ENCODE results near the gene GNGT2.
A peak's percentile ranks its signal among the peaks of the same experiment; 100 is the strongest.
"Not testable (repeated sequence)": the region's sequence is repeated elsewhere in the genome, so short reads cannot be mapped to it uniquely, and the experiment has no call there.

The GNGT2 gene

GRCh38 chr17:49190932-49191331 lies 19.4 kb downstream of the GNGT2 start:
- Histone ChIP-seq H3K9ac (ENCODE audit: low read depth, low read length, poor library complexity, severe bottlenecking) (peak overlapping the region; percentile 61), H3K4me3 (ENCODE audit: low read length, poor library complexity, severe bottlenecking) (peak overlapping the region; percentile 85), H2AFZ (ENCODE audit: low read length) (no peak overlapping the region), H3K79me2 (ENCODE audit: insufficient read depth, low read length) (no peaks in the 10 kb centered on the region), H3K4me2 (ENCODE audit: low read depth, low read length, poor library complexity, severe bottlenecking) (peak overlapping the region; percentile 80), H3K36me3 (ENCODE audit: insufficient read depth, low read length) (no peaks in the 10 kb centered on the region), H3K4me1 (ENCODE audit: insufficient read depth, low read length, poor library complexity, severe bottlenecking) (peaks cover 9% of the 10 kb centered on the region), H4K20me1 (ENCODE audit: insufficient read depth, low read length, poor library complexity, severe bottlenecking) (no peaks in the 10 kb centered on the region), H3K9me2 (replicated peaks; ENCODE audit: low read depth, low read length) (no peaks in the 10 kb centered on the region), H3K9me3 (ENCODE audit: insufficient read depth, low read depth, low read length) (no peaks in the 10 kb centered on the region), H3K27me3 (ENCODE audit: insufficient read depth, low read length, poor library complexity, severe bottlenecking) (no peaks in the 10 kb centered on the region), H3F3A (ENCODE audit: low read depth) (peaks cover 10% of the 10 kb centered on the region; the same call in 1 of the 2 replicates)
- TF ChIP-seq, protein P1, sequence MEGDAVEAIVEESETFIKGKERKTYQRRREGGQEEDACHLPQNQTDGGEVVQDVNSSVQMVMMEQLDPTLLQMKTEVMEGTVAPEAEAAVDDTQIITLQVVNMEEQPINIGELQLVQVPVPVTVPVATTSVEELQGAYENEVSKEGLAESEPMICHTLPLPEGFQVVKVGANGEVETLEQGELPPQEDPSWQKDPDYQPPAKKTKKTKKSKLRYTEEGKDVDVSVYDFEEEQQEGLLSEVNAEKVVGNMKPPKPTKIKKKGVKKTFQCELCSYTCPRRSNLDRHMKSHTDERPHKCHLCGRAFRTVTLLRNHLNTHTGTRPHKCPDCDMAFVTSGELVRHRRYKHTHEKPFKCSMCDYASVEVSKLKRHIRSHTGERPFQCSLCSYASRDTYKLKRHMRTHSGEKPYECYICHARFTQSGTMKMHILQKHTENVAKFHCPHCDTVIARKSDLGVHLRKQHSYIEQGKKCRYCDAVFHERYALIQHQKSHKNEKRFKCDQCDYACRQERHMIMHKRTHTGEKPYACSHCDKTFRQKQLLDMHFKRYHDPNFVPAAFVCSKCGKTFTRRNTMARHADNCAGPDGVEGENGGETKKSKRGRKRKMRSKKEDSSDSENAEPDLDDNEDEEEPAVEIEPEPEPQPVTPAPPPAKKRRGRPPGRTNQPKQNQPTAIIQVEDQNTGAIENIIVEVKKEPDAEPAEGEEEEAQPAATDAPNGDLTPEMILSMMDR (conservative IDR thresholded peaks at IDR 0.05; ENCODE audit: low read length) = no peak
- no peak for TF ChIP-seq EZH2phosphoT487 (IDR thresholded peaks at IDR 0.05; ENCODE audit: borderline replicate concordance)

DNA sequence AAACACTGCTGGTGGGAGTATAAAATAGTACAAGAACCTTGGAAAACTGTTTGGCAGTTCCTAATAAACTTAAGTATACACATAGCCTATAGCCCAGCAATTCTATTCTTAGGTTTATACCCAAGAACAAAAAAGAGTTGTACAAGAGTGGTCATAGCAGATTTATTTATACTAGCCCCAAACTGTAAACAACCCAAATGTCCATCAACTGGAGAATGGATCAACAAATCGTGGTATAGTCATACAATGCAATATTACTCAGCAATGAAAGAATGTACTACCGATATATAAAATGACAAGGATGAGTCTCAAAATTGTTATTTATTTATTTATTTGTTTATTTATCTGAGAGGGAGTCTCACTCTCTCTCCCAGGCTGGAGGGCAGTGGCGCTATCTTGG lies 23.1 kb downstream of the GNGT2 start:
- no peak overlapping the region for H3K4me3 ChIP-seq (ENCODE audit: low read length, poor library complexity, severe bottlenecking)
- no peaks in the 10 kb centered on the region for H4K20me1 ChIP-seq (ENCODE audit: insufficient read depth, low read length, poor library complexity, severe bottlenecking)
- no peak overlapping the region for H2AFZ ChIP-seq (ENCODE audit: low read length)
- no peaks in the 10 kb centered on the region for H3K27me3 ChIP-seq (ENCODE audit: insufficient read depth, low read length, poor library complexity, severe bottlenecking)
- peaks cover 9% of the 10 kb centered on the region for H3K4me1 ChIP-seq (ENCODE audit: insufficient read depth, low read length, poor library complexity, severe bottlenecking)
- no peaks in the 10 kb centered on the region for H3K36me3 ChIP-seq (ENCODE audit: insufficient read depth, low read length)
- no peaks in the 10 kb centered on the region for H3K9me2 ChIP-seq (replicated peaks; ENCODE audit: low read depth, low read length)
- no peak overlapping the region for H3K4me2 ChIP-seq (ENCODE audit: low read depth, low read length, poor library complexity, severe bottlenecking)
- H3K79me2 ChIP-seq (ENCODE audit: insufficient read depth, low read length) = no peaks in the 10 kb centered on the region
- TF ChIP-seq, protein P1 (conservative IDR thresholded peaks at IDR 0.05; ENCODE audit: low read length) = no peak
- TF ChIP-seq EZH2phosphoT487 (IDR thresholded peaks at IDR 0.05; ENCODE audit: borderline replicate concordance) = no peak
- peaks cover 10% of the 10 kb centered on the region; the same call in 1 of the 2 replicates for H3K9me3 ChIP-seq (ENCODE audit: insufficient read depth, low read depth, low read length)
- H3F3A ChIP-seq (ENCODE audit: low read depth) = peaks cover 8% of the 10 kb centered on the region; the same call in 1 of the 2 replicates
- no peak overlapping the region for H3K9ac ChIP-seq (ENCODE audit: low read depth, low read length, poor library complexity, severe bottlenecking)

DNA sequence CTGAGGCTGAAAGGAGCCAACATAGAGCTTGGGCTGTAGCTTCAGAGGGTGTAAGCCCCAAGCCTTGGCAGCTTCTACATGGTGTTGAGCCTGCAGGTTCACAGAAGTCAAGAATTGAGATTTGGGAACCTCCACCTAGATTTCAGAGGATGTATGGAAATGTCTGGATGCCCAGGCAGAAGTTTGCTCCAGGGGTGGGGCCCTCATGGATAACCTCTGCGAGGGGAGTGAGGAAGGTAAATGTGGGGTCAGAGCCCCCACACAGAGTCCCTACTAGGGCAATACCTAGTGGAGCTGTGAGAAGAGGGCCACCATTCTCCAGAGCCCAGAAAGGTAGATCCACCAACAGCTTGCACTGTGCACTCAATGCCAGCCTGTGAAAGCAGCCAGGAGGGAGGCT lies 25.0 kb downstream of the GNGT2 start:
- H3K36me3 ChIP-seq (ENCODE audit: insufficient read depth, low read length); H3F3A ChIP-seq (ENCODE audit: low read depth); H3K9me3 ChIP-seq (ENCODE audit: insufficient read depth, low read depth, low read length); H4K20me1 ChIP-seq (ENCODE audit: insufficient read depth, low read length, poor library complexity, severe bottlenecking); H3K4me2 ChIP-seq (ENCODE audit: low read depth, low read length, poor library complexity, severe bottlenecking); H3K9me2 ChIP-seq (replicated peaks; ENCODE audit: low read depth, low read length); H3K79me2 ChIP-seq (ENCODE audit: insufficient read depth, low read length); H2AFZ ChIP-seq (ENCODE audit: low read length); H3K4me3 ChIP-seq (ENCODE audit: low read length, poor library complexity, severe bottlenecking); H3K27me3 ChIP-seq (ENCODE audit: insufficient read depth, low read length, poor library complexity, severe bottlenecking); H3K9ac ChIP-seq (ENCODE audit: low read depth, low read length, poor library complexity, severe bottlenecking): not testable (repeated sequence)
- H3K4me1 ChIP-seq (ENCODE audit: insufficient read depth, low read length, poor library complexity, severe bottlenecking) = peaks cover 11% of the 10 kb centered on the region

- H3K4me1 ChIP-seq (ENCODE audit: insufficient read depth, low read length, poor library complexity, severe bottlenecking); H3K36me3 ChIP-seq (ENCODE audit: insufficient read depth, low read length); H3K9ac ChIP-seq (ENCODE audit: low read depth, low read length, poor library complexity, severe bottlenecking); H3K9me2 ChIP-seq (replicated peaks; ENCODE audit: low read depth, low read length); H3F3A ChIP-seq (ENCODE audit: low read depth); H2AFZ ChIP-seq (ENCODE audit: low read length); H3K9me3 ChIP-seq (ENCODE audit: insufficient read depth, low read depth, low read length); H3K4me3 ChIP-seq (ENCODE audit: low read length, poor library complexity, severe bottlenecking); H4K20me1 ChIP-seq (ENCODE audit: insufficient read depth, low read length, poor library complexity, severe bottlenecking); H3K27me3 ChIP-seq (ENCODE audit: insufficient read depth, low read length, poor library complexity, severe bottlenecking); H3K79me2 ChIP-seq (ENCODE audit: insufficient read depth, low read length); H3K4me2 ChIP-seq (ENCODE audit: low read depth, low read length, poor library complexity, severe bottlenecking): not testable (repeated sequence)
These were observed 25.9 kb downstream of the GNGT2 start for GRCh38 chr17:49184522-49184921.

Measured in Loucy (cell line).